ENCODE measurements around the gene GPR37. TPM values are rescaled to one million over a fixed set of nuclear protein-coding genes. Genes with fewer than 3 reads are reported as not detected.

GPR37 gene
- total RNA-seq, 6 experiments from 2014 or later = not detected

DNA sequence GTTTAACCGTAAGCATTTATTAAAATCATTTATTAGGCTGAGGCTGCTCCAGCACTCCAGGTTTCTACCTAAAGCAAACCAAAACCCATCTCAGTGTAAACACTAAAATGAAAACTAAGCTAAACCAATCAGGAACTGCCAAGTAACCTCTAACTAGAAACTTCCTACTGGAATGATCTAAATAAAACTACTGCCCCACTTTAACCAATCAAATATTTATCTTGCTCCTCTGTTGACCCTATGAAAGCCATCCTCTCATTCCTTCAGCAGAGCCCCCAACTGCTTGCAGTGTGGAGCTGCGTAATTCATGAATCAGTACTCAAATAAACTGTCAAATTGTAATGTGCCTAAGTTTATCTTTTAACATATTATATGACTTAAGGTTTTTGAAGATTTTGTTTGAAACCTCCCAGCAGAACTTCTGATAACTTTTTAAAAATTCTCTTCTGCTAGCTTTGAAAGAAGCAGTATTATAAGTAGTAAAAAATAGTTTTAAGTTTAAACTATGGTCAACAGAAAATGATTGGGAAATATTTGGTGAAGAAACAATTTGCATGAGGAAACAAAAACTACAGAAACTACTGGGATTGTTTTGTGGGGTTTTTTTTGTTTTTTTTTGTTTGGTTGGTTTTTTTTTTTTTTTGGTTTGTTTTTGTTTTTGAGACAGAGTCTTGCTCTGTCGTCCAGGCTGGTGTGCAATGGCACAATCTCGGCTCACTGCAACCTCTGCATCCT lies 47.4 kb downstream of the GPR37 start:
- peaks cover 31% of the 10 kb centered on the region for H3K9me3 Mint-ChIP-seq
- H3K36me3 Mint-ChIP-seq (ENCODE audit: low read depth) = no peaks in the 10 kb centered on the region; the same call in 1 of the 2 replicates
- no peaks in the 10 kb centered on the region for H3K27me3 Mint-ChIP-seq (ENCODE audit: insufficient read depth)
- H3K4me1 Mint-ChIP-seq (ENCODE audit: low read depth) = no peaks in the 10 kb centered on the region
- H3K27ac Mint-ChIP-seq = no peak overlapping the region
- no peak for DNase-seq
- TF ChIP-seq CTCF (IDR thresholded peaks at IDR 0.05) = no peak
- no peak overlapping the region for H3K4me3 Mint-ChIP-seq

DNA sequence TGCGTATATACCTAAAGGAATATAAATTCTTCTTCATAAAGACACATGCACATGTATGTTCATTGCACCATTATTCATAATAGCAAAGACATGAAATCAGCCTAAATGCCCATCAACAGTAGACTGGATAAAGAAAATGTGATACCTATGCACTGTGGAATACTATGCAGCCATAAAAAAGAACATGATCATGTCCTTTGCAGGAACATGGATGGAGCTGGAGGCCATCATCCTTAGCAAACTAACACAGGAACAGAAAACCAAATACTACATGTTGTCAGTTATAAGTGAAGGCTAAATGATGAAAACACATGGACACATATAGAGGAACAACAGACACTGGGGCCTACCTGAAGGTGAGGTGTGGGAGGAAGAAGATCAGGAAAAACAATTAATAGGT lies 48.7 kb downstream of the GPR37 start:
- H3K4me3 Mint-ChIP-seq = no peak overlapping the region
- no peaks in the 10 kb centered on the region; the same call in 1 of the 2 replicates for H3K36me3 Mint-ChIP-seq (ENCODE audit: low read depth)
- TF ChIP-seq CTCF (IDR thresholded peaks at IDR 0.05) = no peak
- H3K9me3 Mint-ChIP-seq = peaks cover 28% of the 10 kb centered on the region
- no peaks in the 10 kb centered on the region for H3K27me3 Mint-ChIP-seq (ENCODE audit: insufficient read depth)
- H3K4me1 Mint-ChIP-seq (ENCODE audit: low read depth) = no peaks in the 10 kb centered on the region
- no peak overlapping the region for H3K27ac Mint-ChIP-seq
- DNase-seq = no peak

DNA sequence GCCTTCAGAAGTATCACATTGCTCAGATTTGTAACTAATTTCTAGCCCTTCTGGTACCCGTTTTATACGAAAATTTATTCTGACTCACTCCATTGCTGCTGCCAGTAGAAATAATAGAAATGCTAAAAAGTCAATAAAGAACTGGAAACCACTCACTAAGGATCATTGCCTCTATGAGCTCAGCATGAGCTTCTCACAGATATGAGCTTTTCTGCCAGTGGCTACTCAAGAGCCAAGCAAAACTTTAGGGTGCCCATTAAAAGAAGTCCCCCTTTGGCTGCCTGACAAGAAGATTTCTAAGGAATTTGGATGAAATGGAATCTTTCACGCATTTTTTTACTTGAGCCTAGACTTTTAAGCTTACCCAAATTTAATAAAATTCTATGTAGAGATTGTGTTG lies 52.5 kb downstream of the GPR37 start:
- DNase-seq = no peak
- no peaks in the 10 kb centered on the region for H3K4me1 Mint-ChIP-seq (ENCODE audit: low read depth)
- H3K27me3 Mint-ChIP-seq (ENCODE audit: insufficient read depth) = no peaks in the 10 kb centered on the region
- H3K9me3 Mint-ChIP-seq = peaks cover 48% of the 10 kb centered on the region
- TF ChIP-seq CTCF (IDR thresholded peaks at IDR 0.05) = no peak
- H3K36me3 Mint-ChIP-seq (ENCODE audit: low read depth) = peaks cover 1% of the 10 kb centered on the region
- no peak overlapping the region for H3K27ac Mint-ChIP-seq
- no peak overlapping the region for H3K4me3 Mint-ChIP-seq

DNA sequence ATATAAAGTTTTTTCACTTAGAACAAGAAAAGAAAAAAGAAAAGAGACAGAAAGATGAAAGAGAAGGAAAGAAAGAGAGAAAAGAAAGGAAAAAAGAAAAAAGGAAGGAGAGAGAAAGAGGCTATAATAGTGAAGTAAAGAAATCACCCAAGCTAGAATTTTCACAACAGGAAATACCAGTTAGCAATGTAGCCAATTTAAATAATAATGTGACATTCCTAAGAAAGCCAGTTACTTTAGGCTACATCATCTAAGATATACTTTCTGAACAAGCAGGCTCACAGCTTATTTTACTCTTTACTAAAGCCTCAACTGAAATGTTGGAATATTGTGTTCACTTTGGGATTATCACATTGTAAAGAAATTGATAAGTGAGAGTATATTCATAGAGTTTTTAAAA lies 53.6 kb downstream of the GPR37 start:
- no peaks in the 10 kb centered on the region for H3K4me1 Mint-ChIP-seq (ENCODE audit: low read depth)
- TF ChIP-seq CTCF (IDR thresholded peaks at IDR 0.05) = no peak
- H3K27me3 Mint-ChIP-seq (ENCODE audit: insufficient read depth) = no peaks in the 10 kb centered on the region
- H3K36me3 Mint-ChIP-seq (ENCODE audit: low read depth) = peaks cover 11% of the 10 kb centered on the region
- no peak overlapping the region for H3K27ac Mint-ChIP-seq
- H3K4me3 Mint-ChIP-seq = no peak overlapping the region
- peaks cover 57% of the 10 kb centered on the region for H3K9me3 Mint-ChIP-seq
- DNase-seq = no peak

- Mint-ChIP-seq H3K4me1 (ENCODE audit: low read depth) (no peaks in the 10 kb centered on the region), H3K9me3 (peaks cover 35% of the 10 kb centered on the region), H3K4me3 (no peak overlapping the region), H3K27ac (no peak overlapping the region), H3K27me3 (ENCODE audit: insufficient read depth) (no peaks in the 10 kb centered on the region), H3K36me3 (ENCODE audit: low read depth) (peaks cover 3% of the 10 kb centered on the region; the same call in 1 of the 2 replicates)
- TF ChIP-seq CTCF (IDR thresholded peaks at IDR 0.05) = no peak
- no peak for DNase-seq
These were observed 63.2 kb downstream of the GPR37 start for GRCh38 chr7:124702385-124702784.
